AG04450 (cell line): ENCODE data around the gene RO60. TPM values are rescaled to one million over a fixed set of nuclear protein-coding genes. Genes with fewer than 3 reads are reported as not detected.

Source experiments
- CTCF ChIA-PET: fragments of 300-600, 350-600 bp; formaldehyde crosslinking; extraction: SDS; loops from one replicate; lab custom pipeline; 2022; ENCODE audit warnings: antibody characterized with exemption, inconsistent platforms; lab: Charles Lee
- POLR2A ChIA-PET: fragments of 350-600 bp; formaldehyde crosslinking; extraction: SDS; loops from one replicate; lab custom pipeline; 2021; ENCODE audit warnings: antibody characterized with exemption, inconsistent platforms; lab: Yijun Ruan, JAX
- DNase-seq: peaks from one replicate; pipeline ENCODE4 v3.0.0-alpha.2; 2011; ENCODE audit warnings: low read depth, low spot score
- H3K27ac ChIP-seq: one replicate; pipeline ENCODE4 v1.5.1; 2012; ENCODE audit warnings: low read depth, low read length, control low read depth
- H3K27me3 ChIP-seq: one replicate; pipeline ENCODE4 v1.6.0; 2012; ENCODE audit warnings: low read length; ENCODE audit not compliant: control insufficient read depth, insufficient read depth
- H3K4me3 ChIP-seq: 2 replicates; pipeline ENCODE4 v1.5.1; 2011; ENCODE audit warnings: mild to moderate bottlenecking, low read depth, low read length, control low read depth
- H3K9me3 ChIP-seq: 2 replicates; pipeline ENCODE4 v1.5.1; 2012; ENCODE audit warnings: low read length; ENCODE audit not compliant: control insufficient read depth, insufficient read depth
- CTCF ChIP-seq: IDR thresholded peaks from 2 replicates; pipeline ENCODE4 v1.5.1; 2011; ENCODE audit warnings: low read depth, low read length, control low read depth, inconsistent platforms
- polyA plus RNA-seq: library from polyadenylated mRNA; depleted of rRNA; stranded (reverse); fragments of >200 nt; gene quantifications from 2 replicates; pipeline ENCODE4 v1.2.3, GENCODE V29; 2011

The RO60 gene
- polyA plus RNA-seq, 1 experiment = 39.4 TPM

DNA sequence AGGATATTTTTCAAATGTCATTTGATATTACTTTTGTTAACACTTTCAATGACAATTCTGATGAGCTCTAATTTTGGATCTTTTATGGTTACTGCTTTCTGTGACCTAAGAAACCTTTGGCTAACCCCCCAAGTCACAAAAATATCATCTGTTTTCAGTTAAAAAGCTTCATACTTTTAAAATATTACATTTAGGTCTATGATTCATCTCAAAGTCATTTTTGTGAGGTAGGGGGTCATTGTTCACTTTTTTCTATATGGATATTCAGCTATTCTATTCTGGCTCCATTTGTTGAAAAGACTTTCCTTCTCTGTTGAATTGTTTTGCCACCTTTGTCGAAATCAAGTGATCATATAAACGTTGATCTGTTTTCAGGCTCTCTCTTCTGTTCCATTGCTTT is 45.0 kb upstream of the RO60 start:
- Histone ChIP-seq H3K27ac (no peak overlapping the region), H3K9me3 (no peaks in the 10 kb centered on the region), H3K27me3 (no peaks in the 10 kb centered on the region), H3K4me3 (no peak overlapping the region)
- CTCF ChIA-PET = interaction anchor here (0.5 to 8.6 kb wide), 6 partner anchors 8 to 539 kb away, joined by 3 to 120 read pairs (median 4); no protein-coding TSS in a partner anchor
- POLR2A ChIA-PET = interaction anchor here (1.3 kb wide), 1 partner anchor 203 kb away, joined by 3 read pairs; no protein-coding TSS in a partner anchor
- DNase-seq = no peak
- no peak for TF ChIP-seq CTCF

GRCh38 chr1:193016788-193017187 is 42.6 kb upstream of the RO60 start:
- H3K9me3 ChIP-seq = no peaks in the 10 kb centered on the region
- no peak overlapping the region for H3K4me3 ChIP-seq
- DNase-seq = no peak
- ChIA-PET POLR2A (no interaction called here), CTCF (interaction anchor here (1.2 to 8.6 kb wide), 2 partner anchors 211 to 541 kb away, joined by 4 to 120 read pairs; no protein-coding TSS in a partner anchor)
- H3K27ac ChIP-seq = no peak overlapping the region
- H3K27me3 ChIP-seq = no peaks in the 10 kb centered on the region
- TF ChIP-seq CTCF = no peak

- peak; percentile 54 for TF ChIP-seq CTCF
- CTCF ChIA-PET = interaction anchor here (0.6 to 8.6 kb wide), 41 partner anchors 8 to 550 kb away, joined by 3 to 120 read pairs (median 4); partner anchors contain the start of genes RGS2 and UCHL5
- no peak overlapping the region for H3K4me3 ChIP-seq
- no peak overlapping the region for H3K27ac ChIP-seq
- no peaks in the 10 kb centered on the region for H3K27me3 ChIP-seq
- peak; percentile 27 for DNase-seq
- no peaks in the 10 kb centered on the region for H3K9me3 ChIP-seq
- POLR2A ChIA-PET = interaction anchor here (1.7 kb wide), 1 partner anchor 210 kb away, joined by 16 read pairs; the partner anchor contains the start of gene RGS2
Measured at GRCh38 chr1:193019442-193020026, 39.9 kb upstream of the RO60 start.

- no peak for TF ChIP-seq CTCF
- H3K9me3 ChIP-seq = no peaks in the 10 kb centered on the region
- no peak overlapping the region for H3K27ac ChIP-seq
- ChIA-PET CTCF (no interaction called here), POLR2A (no interaction called here)
- no peak for DNase-seq
- H3K4me3 ChIP-seq = no peak overlapping the region
- H3K27me3 ChIP-seq = no peaks in the 10 kb centered on the region
Measured at GRCh38 chr1:193025218-193025617, 34.2 kb upstream of the RO60 start.

- H3K9me3 ChIP-seq = no peaks in the 10 kb centered on the region
- H3K27ac ChIP-seq = no peak overlapping the region
- no peak for DNase-seq
- TF ChIP-seq CTCF = no peak
- H3K27me3 ChIP-seq = no peaks in the 10 kb centered on the region
- no peak overlapping the region for H3K4me3 ChIP-seq
- ChIA-PET CTCF (interaction anchor here (0.6 to 1.6 kb wide), 5 partner anchors 10 to 556 kb away, joined by 3 to 14 read pairs (median 4); no protein-coding TSS in a partner anchor), POLR2A (no interaction called here)
Measured at GRCh38 chr1:193030280-193030679, 29.1 kb upstream of the RO60 start.
